Adipose tissue (tissue), 3 donors: ENCODE measurements around the gene NEUROD1. TPM values are rescaled to one million over a fixed set of nuclear protein-coding genes. Genes with fewer than 3 reads are reported as not detected.

ENCODE experiments used
- H3K27ac ChIP-seq: one replicate; pipeline ENCODE4 v1.5.1; 2013; ENCODE audit warnings: low read depth, low read length
- WGBS, 3 donors: extraction: QIAGEN DNeasy Blood & Tissue Kit; methylation state at CpG; one replicate each; pipeline ENCODE4 v1.1.7; 2013; 5-methylcytosine and 5-hydroxymethylcytosine counted together
- polyA plus RNA-seq, 3 donors: library from polyadenylated mRNA; stranded (reverse); fragments of 200-250 nt; gene quantifications; one replicate each; pipeline ENCODE4 v1.2.3, GENCODE V29; 2013
- donor health status: healthy with polysubstance abuse.
- donor health status: Bipolar disorder and iron deficiency.
- donor health status: healthy.

Gene NEUROD1
- polyA plus RNA-seq, 3 donors: 0.09 to 4.5 TPM; not detected in 1

DNA sequence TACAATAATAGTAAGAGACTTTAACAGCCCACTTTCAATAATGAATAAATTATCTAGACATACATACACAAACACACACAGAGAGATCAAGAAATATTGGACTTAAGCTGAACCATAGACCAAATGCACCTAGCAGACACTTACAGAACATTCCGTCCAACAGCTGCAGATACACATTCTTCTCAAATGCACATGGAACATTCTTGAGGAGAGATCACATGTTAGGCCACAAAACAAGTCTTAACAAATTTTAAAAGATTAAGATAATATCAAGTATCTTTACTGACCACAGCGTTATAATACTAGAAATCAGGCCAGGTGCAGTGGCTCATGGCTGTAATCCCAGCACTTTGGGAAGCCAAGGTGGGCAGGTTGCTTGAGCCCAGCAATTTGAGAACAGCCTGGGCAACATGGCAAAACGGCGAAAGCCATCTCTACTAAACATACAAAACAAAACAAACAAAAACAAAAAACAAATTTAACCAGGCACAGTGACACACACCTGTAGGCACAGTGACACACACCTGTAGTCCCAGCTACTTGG lies 30.8 kb downstream of the NEUROD1 start:
- WGBS, 3 donors: 89 to 94% (median 93%) methylated on average over 4 of the region's 4 CpGs
- H3K27ac ChIP-seq: no peak overlapping the region

DNA sequence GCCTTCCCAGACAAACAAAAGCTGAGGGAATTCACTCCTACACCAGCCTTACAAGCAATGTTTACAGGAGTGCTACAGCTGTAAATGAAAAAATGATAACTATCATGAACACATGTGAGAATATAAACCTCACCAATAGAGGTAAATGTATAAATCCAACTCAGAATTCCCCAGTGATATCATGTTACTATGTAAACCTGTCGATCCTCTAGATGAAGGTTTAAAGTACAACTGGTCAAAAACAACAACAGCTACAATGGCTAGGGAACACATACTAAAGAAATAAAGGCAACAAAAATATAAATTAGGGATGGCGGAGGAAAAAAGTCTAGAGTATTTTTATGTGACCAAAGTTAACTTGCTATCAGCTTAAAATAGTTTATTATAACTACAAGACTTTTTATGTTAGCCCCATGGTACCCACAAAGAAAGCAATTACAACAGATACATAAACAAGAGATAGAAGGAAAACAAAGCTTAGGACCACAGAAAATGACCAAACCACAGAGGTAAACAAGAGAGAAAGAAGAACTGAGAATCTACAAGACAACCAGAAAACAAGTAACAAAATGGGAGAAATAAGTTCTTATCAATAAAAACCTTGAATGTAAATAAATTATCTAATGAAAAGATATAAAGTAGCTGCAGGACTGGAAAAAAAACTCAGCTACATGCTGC lies 31.7 kb downstream of the NEUROD1 start:
- WGBS, 3 donors: 78 to 87% (median 85%) methylated on average over 2 of the region's 2 CpGs
- no peak overlapping the region for H3K27ac ChIP-seq

GRCh38 chr2:181646415-181646987 lies 33.8 kb downstream of the NEUROD1 start:
- 74 to 84% (median 78%) methylated on average over 1 of the region's 1 CpG for WGBS, 3 donors
- no peak overlapping the region for H3K27ac ChIP-seq

DNA sequence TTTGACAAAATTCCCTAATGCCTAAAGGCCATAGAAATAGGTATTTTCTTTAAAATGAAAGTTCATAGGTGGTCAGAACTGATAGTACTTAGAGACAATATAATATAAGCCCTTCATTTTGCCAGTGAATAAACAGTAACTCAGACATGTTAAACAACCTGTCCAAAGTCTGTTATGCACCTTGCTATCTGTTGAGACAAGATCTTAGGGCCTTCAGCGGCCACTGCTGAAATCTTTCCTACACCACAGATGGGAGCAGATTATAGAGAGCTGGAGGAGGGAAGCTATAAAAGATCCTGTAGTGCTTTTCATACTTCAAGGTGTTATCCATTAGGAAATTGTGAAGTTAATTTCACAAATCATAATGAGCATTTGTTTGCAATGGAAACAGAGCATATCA lies 37.2 kb downstream of the NEUROD1 start:
- WGBS, 3 donors: 63 to 82% (median 63%) methylated on average over 1 of the region's 1 CpG
- H3K27ac ChIP-seq: no peak overlapping the region

DNA sequence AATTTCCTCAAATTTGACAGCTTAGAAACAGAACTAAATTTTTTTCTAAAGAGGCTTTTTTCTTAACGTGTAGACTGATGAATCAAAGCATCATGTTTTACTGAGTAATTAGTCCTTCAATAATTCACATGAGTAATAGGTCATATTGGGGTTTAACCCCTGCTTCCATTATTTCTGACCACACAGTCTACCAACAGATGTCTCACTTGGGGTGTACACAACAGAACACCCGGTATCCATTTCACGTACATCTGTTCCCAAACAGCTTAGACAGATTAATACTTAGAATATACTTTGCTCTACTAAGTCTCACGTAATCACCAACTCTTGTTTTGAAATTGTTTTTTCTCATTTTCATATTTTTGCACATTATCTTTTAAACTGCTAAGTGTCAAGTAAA lies 38.2 kb downstream of the NEUROD1 start:
- 68 to 83% (median 74%) methylated on average over 4 of the region's 4 CpGs for WGBS, 3 donors
- H3K27ac ChIP-seq: no peak overlapping the region

- 0 to 48% (median 38%) methylated on average over 1 of the region's 1 CpG for WGBS, 3 donors
- H3K27ac ChIP-seq: no peak overlapping the region
Measured at GRCh38 chr2:181639686-181640085, 40.6 kb downstream of the NEUROD1 start.

DNA sequence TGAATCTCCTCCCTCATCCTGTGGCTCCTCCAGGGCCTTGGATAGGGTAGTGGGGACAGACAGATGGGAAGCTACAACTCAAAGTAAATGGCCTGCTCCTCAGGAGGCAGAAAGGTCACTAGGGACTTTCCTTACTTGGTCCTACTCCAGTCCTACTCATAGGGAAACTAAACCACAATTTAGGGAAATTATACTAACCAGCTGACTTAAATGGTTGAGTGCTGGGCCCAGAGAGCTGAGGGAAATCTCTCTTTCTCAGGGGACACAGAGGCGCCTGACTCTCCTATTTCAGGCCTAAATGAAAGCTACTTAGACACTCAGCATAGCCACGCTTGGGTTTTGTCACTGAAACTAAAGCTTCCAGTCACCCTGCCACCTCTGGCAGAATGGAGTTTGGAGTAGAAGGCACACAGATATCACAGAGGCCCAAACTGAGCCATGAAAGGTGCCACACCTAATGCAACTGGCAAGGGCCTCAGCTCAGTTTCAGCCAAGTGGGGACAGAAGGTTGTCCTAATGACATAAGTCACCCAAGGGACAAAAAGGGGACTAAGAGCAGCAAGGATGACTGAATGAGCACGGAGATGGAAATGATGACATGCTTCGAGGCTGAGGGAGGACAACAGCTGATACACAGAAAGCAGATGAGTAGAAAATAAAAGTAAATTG lies 47.5 kb downstream of the NEUROD1 start:
- 83 to 90% (median 88%) methylated on average over 4 of the region's 4 CpGs for whole genome bisulfite sequencing, 3 donors
- H3K27ac ChIP-seq: no peak overlapping the region

GRCh38 chr2:181628590-181629585 lies 51.4 kb downstream of the NEUROD1 start:
- no peak overlapping the region for H3K27ac ChIP-seq
- WGBS, 3 donors: 71 to 81% (median 72%) methylated on average over 3 of the region's 3 CpGs

DNA sequence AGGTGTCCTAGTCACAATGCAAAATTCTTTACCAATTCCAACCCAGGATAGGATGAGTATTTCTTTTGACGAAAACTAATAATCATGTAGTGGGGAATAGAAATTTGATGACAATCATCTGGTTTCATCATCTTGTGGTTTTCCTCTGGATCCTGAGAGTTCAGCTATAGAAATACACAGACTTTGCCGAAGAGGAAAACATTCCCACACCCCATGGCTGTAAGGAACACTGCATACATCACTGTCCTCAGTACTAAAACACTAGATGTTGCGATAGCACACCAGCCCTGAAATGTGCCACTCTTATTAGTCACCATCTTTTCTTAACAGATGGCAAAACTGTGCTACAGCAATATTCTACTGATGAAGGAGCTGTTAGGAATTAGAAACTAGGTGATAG lies 52.8 kb downstream of the NEUROD1 start:
- WGBS, 3 donors: 62 to 86% (median 66%) methylated on average over 3 of the region's 3 CpGs
- H3K27ac ChIP-seq: no peak overlapping the region

- H3K27ac ChIP-seq: no peak overlapping the region
Measured at GRCh38 chr2:181626671-181627070, 53.6 kb downstream of the NEUROD1 start.

Other genes starting within 250 kb of the NEUROD1 start
- 1 to 10 TPM in 1 of 3 donors, under 1 TPM in 2; 0.34 to 1.9 (median 0.70) TPM for gene ITGA4, start 223.1 kb downstream of the NEUROD1 start, polyA plus RNA-seq
- gene CERKL, start 23.4 kb downstream of the NEUROD1 start, polyA plus RNA-seq: under 1 TPM in 1 of 3 donors, not detected in 2; 0.40 TPM
- 10 to 100 TPM; 39.3 to 94.1 (median 42.4) TPM for gene ITPRID2, start 211.2 kb upstream of the NEUROD1 start, polyA plus RNA-seq